Stimulated activated CD8-positive, alpha-beta memory T cell treated with anti-CD3 and anti-CD28 coated beads, Interleukin-7, amount 100 ng/mL, for 24 hours (primary cell): ENCODE measurements around the gene VAMP3.

Experiments
- DNase-seq: peaks from one replicate; pipeline ENCODE4 v3.0.0-alpha.2; 2020; ENCODE audit warnings: low read depth

The VAMP3 gene

DNA sequence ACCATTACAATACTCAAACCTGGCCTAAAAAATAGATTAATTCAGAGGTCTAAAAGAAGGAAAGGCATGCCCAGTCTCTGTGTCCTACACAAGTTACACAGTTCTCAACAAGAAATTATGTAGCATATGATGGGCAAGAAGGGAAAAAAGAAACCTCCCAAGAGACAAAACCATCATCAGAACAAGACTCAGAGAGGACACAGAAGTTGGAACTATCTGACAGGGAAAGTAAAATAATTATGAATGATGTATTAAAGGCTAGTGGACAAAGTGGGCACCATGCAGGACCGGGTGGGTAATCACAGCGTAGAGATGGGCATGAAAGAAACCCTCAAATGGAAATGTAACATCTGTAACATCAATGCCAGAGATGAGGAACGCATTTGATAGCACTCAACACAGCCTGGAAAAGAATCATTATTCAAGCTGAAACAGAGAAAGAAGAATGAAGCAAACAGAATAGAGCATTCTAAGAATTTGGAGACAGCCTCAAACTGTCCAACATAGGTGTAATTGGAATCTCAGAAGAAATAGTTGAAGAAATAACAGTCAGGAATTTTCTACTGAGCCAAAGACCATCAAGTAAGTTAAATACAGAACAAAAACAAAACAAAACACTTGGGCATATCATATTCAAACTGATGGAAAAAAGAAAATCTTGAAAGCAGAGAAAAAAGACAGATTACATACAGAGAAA, 42.7 kb downstream of the VAMP3 start:
- DNase-seq = no peak

- DNase-seq = no peak
These were observed 50.2 kb downstream of the VAMP3 start for GRCh38 chr1:7821282-7821681.

GRCh38 chr1:7824701-7825100, 53.6 kb downstream of the VAMP3 start:
- DNase-seq = no peak

DNA sequence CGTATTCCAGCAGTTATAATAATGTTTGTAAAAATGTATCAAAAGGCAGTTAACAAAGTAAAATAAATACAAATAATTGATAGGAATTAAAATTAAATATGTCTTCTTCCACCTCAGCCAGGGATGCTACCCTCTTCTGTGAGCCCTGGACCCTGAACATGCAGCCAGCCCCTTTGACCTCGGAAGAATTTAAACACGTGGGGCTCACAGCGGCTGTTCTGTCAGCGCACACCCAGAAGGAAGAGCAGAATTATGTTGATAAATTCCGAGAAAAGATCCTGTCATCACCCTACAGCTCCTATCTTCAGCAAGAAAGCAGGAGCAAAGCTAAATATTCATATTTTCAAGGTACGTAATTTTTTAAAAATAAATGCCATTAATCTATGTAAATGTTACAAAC, 55.3 kb downstream of the VAMP3 start:
- no peak for DNase-seq

- no peak for DNase-seq
These were observed 56.2 kb downstream of the VAMP3 start for GRCh38 chr1:7827126-7827955.
